ENCODE data around the gene SPRTN.

SPRTN gene

DNA sequence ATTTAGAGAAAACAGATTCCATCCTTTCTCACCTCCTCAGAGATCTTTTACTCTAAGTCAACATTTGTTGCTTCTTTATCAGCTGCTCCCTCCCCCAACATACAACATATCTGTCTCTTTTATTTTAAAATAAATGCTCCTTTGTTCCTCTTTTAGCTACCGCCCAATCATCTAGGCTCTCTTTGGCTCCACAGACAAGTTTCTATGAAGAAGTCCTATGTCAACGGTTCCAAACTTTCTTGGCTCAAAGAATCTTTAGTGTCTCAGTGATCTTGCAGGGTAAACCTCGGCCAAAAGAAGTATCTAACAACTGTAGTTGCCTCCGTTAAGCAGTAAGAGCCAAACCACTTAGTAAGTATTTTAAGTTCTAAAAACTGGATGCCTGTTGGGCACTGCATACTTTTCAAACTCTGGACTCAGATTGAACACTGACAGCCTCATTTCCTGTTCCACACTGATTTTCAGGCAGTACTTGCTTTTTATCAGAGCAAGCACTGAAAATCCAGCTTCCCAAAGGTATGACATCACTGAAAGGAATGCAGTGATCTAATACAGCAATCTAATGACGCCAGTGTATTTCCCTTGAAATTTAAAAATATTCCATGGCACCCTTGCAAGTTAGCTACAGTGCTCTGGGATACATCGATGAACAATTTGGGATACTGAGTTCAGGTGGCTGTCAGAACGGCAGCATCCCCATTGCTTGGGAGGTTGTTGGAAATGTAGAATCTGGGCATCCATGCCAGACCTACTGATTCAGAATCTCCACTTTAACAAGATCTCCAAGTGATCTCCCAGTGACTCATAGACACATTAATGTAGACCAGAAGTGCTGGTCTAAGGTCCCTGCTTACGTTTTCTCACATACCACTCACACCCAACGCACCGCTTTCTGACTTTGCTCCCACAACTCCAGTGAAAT lies 57.2 kb downstream of the SPRTN start:
- peak; percentile 97 for DNase-seq (ENCODE audit: low read depth)
- peak overlapping the region; percentile 29 for H3K4me3 ChIP-seq (replicated peaks; ENCODE audit: low read depth, low read length)
- TF ChIP-seq, protein P1, sequence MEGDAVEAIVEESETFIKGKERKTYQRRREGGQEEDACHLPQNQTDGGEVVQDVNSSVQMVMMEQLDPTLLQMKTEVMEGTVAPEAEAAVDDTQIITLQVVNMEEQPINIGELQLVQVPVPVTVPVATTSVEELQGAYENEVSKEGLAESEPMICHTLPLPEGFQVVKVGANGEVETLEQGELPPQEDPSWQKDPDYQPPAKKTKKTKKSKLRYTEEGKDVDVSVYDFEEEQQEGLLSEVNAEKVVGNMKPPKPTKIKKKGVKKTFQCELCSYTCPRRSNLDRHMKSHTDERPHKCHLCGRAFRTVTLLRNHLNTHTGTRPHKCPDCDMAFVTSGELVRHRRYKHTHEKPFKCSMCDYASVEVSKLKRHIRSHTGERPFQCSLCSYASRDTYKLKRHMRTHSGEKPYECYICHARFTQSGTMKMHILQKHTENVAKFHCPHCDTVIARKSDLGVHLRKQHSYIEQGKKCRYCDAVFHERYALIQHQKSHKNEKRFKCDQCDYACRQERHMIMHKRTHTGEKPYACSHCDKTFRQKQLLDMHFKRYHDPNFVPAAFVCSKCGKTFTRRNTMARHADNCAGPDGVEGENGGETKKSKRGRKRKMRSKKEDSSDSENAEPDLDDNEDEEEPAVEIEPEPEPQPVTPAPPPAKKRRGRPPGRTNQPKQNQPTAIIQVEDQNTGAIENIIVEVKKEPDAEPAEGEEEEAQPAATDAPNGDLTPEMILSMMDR (IDR thresholded peaks at IDR 0.05; ENCODE audit: low read length, missing control alignments): no peak

DNA sequence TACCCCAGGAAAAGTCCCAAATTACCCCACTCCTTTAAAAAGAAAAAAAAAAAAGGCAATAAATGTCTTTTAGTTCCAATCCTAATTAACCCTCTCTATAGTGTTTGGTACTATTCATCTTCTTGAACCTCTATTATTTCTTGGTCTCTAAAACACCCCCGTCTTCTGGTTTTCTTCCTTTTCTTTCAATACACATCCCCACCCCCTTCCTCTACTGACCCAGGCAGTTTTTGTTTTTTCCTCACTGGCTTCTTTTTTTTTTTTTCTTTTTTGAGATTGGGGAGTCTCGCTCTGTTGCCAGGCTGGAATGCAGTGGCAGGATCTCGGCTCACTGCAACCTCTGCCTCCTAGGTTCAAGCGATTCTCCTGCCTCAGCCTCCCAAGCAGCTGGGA lies 57.9 kb downstream of the SPRTN start:
- H3K4me3 ChIP-seq (replicated peaks; ENCODE audit: low read depth, low read length): peak overlapping the region; percentile 11
- TF ChIP-seq, protein P1 (IDR thresholded peaks at IDR 0.05; ENCODE audit: low read length, missing control alignments): no peak
- DNase-seq (ENCODE audit: low read depth): no peak

GRCh38 chr1:231396643-231397042 lies 58.5 kb downstream of the SPRTN start:
- H3K4me3 ChIP-seq (replicated peaks; ENCODE audit: low read depth, low read length): no peak overlapping the region
- no peak for DNase-seq (ENCODE audit: low read depth)
- TF ChIP-seq, protein P1 (IDR thresholded peaks at IDR 0.05; ENCODE audit: low read length, missing control alignments): no peak

DNA sequence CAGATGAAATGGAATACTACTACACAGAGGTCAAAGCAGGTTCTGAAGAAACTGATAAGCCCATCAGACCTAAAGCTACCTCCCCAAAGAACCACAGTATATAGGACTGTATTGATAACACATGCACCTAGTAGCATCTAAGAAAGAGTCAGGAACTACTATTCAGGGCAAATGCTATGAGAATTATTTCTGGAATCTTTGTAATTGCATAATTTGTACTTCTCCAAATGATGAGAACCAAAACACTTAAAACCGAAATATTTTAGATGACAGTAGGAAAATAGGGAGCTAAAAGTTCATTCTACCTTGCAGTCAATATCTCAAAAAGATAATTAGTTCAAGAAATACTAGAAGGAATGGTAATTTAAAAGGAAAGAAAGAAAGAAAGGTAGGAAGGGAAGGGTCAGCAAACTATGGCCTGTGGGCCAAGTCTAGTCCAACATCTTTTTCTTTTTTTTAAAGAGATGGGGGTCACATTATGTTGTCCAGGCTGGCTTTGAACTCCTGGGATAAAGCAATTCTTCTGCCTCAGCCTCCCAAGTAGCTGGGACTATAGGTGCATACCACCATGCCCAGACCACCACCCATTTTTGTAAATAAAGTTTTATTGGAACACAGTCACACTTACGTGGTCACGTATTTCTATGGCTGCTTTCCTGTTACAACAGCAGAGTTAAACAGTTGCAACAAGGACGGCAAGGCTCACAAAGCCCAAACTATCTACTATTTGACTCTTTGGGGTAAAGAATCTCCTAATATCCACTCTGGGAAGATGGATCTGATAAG lies 60.0 kb downstream of the SPRTN start:
- no peak overlapping the region for H3K4me3 ChIP-seq (replicated peaks; ENCODE audit: low read depth, low read length)
- DNase-seq (ENCODE audit: low read depth): no peak
- TF ChIP-seq, protein P1 (IDR thresholded peaks at IDR 0.05; ENCODE audit: low read length, missing control alignments): no peak

- DNase-seq (ENCODE audit: low read depth): no peak
- TF ChIP-seq, protein P1 (IDR thresholded peaks at IDR 0.05; ENCODE audit: low read length, missing control alignments): no peak
- no peak overlapping the region for H3K4me3 ChIP-seq (replicated peaks; ENCODE audit: low read depth, low read length)
Observed at GRCh38 chr1:231401478-231401877, 63.4 kb downstream of the SPRTN start.

DNA sequence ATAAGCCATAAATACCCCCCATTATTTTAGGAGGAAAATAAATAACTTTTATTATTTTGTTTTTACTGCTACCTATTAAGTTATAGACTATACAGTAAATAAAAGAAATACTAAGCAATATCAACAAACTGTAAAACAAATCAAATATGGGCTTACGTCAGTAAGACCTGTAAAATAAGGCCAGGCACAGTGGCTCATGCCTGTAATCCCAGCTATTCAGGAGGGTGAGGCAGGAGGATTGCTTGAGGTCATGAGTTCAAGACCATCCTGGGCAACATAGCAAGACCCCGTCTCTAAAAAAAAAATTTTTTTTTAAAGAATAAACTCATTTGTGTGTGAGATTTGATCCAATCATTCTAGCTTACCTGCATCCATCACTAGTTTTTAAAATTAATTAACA lies 66.2 kb downstream of the SPRTN start:
- TF ChIP-seq, protein P1 (IDR thresholded peaks at IDR 0.05; ENCODE audit: low read length, missing control alignments): no peak
- H3K4me3 ChIP-seq (replicated peaks; ENCODE audit: low read depth, low read length): no peak overlapping the region
- no peak for DNase-seq (ENCODE audit: low read depth)
